Fibroblast of lung (primary cell): ENCODE measurements around the gene CHD2. TPM values are rescaled to one million over a fixed set of nuclear protein-coding genes. Genes with fewer than 3 reads are reported as not detected.

ENCODE experiments used
- DNase-seq, 2 donors: peaks; one replicate each; pipeline versions ENCODE4 v3.0.0 to v3.0.0-alpha.2; 2010; ENCODE audit warnings: low read depth in 2 of 2
- H2AFZ ChIP-seq: 2 replicates; pipeline ENCODE4 v1.5.1; 2012; ENCODE audit warnings: low read length, control low read depth, inconsistent platforms
- H3K27ac ChIP-seq: 2 replicates; pipeline ENCODE4 v1.5.1; 2011; ENCODE audit warnings: low read length, control low read depth; ENCODE audit not compliant: insufficient read depth
- H3K27me3 ChIP-seq: 2 replicates; pipeline ENCODE4 v1.5.1; 2011; ENCODE audit warnings: mild to moderate bottlenecking, low read length; ENCODE audit not compliant: control insufficient read depth, insufficient read depth
- H3K36me3 ChIP-seq: 2 replicates; pipeline ENCODE4 v1.5.1; 2011; ENCODE audit warnings: low read length; ENCODE audit not compliant: control insufficient read depth, insufficient read depth
- H3K4me1 ChIP-seq: 2 replicates; pipeline ENCODE4 v1.5.1; 2011; ENCODE audit warnings: low read length; ENCODE audit not compliant: control insufficient read depth, insufficient read depth; ENCODE audit errors: extremely low read depth
- H3K4me2 ChIP-seq: 2 replicates; pipeline ENCODE4 v1.5.1; 2011; ENCODE audit warnings: low read length, control low read depth; ENCODE audit not compliant: insufficient read depth; ENCODE audit errors: extremely low read depth
- H3K4me3 ChIP-seq, 4 experiments: fragments of 200-600 bp in 1 of 4; sonication (generic) in 1 of 4; replicated peaks in 1 of 4; 2 replicates each; pipeline ENCODE4 v1.5.1; 2011 to 2016; ENCODE audit warnings: low read length in 4 of 4, low read depth in 3 of 4, mild to moderate bottlenecking in 3 of 4, control low read depth in 2 of 4, inconsistent platforms in 1 of 4, mixed read lengths in 1 of 4; ENCODE audit not compliant: insufficient read depth in 1 of 4; ENCODE audit errors: control extremely low read depth in 1 of 4
- H3K79me2 ChIP-seq: 2 replicates; pipeline ENCODE4 v1.5.1; 2012; ENCODE audit warnings: mild to moderate bottlenecking, low read length, inconsistent platforms; ENCODE audit not compliant: control insufficient read depth, insufficient read depth
- H3K9ac ChIP-seq: 2 replicates; pipeline ENCODE4 v1.5.1; 2011; ENCODE audit warnings: mild to moderate bottlenecking, low read length, control low read depth; ENCODE audit not compliant: insufficient read depth
- H3K9me3 ChIP-seq: 2 replicates; pipeline ENCODE4 v1.5.1; 2012; ENCODE audit warnings: low read depth, low read length; ENCODE audit not compliant: control insufficient read depth, insufficient read depth
- H4K20me1 ChIP-seq: 2 replicates; pipeline ENCODE4 v1.5.1; 2011; ENCODE audit warnings: low read length; ENCODE audit not compliant: control insufficient read depth, insufficient read depth; ENCODE audit errors: extremely low read depth
- CTCF ChIP-seq, 2 donors: IDR thresholded peaks in 1 of 2; conservative IDR thresholded peaks in 1 of 2; 1 replicate in 1 of 2; 2 replicates in 1 of 2; pipeline ENCODE4 v1.5.1; 2011 to 2012; ENCODE audit warnings: low read length in 2 of 2, control low read depth in 1 of 2, inconsistent platforms in 1 of 2, low read depth in 1 of 2, mild to moderate bottlenecking in 1 of 2
- EZH2 ChIP-seq: IDR thresholded peaks from 2 replicates; pipeline ENCODE4 v1.5.1; 2012; ENCODE audit warnings: low read length, control low read depth, mild to moderate bottlenecking; ENCODE audit errors: missing control alignments
- polyA plus RNA-seq, 2 donors: library from polyadenylated mRNA; depleted of rRNA in 1 of 2; stranded (reverse) in 1 of 2; unstranded in 1 of 2; fragments of >200 nt; gene quantifications; 2 replicates each; pipeline ENCODE4 v1.2.1, GENCODE V29; 2011 to 2012; ENCODE audit warnings: missing spikeins in 1 of 2
- total RNA-seq: library from RNA; depleted of rRNA; stranded (reverse); fragments of >200 nt; gene quantifications from 2 replicates; pipeline ENCODE4 v1.2.1, GENCODE V29; 2014

Gene CHD2
- total and polyA plus RNA-seq, 2 donors (not counting 1 experiment from before 2014, with no cell fraction given) = 36.5 to 92.5 TPM

- Histone ChIP-seq H3K9me3 (no peaks in the 10 kb centered on the region), H3K36me3 (peaks cover 23% of the 10 kb centered on the region), H3K4me2 (no peak overlapping the region), H3K79me2 (peaks cover 34% of the 10 kb centered on the region), H3K9ac (no peak overlapping the region), H3K27me3 (no peaks in the 10 kb centered on the region), H3K27ac (no peak overlapping the region), H3K4me1 (no peaks in the 10 kb centered on the region), H4K20me1 (no peaks in the 10 kb centered on the region), H2AFZ (no peak overlapping the region), H3K4me3 (no peak overlapping the region)
- DNase-seq = no peak
- TF ChIP-seq CTCF (conservative IDR thresholded peaks at IDR 0.05 in 1 of 2, IDR thresholded peaks at IDR 0.05 in 1 of 2; ENCODE audit: low read depth in 1 of 2, low read length in 2 of 2) (no peak), EZH2 (no peak)
Measured at GRCh38 chr15:92936138-92936537, 36.0 kb downstream of the CHD2 start.

- H3K4me3 ChIP-seq = no peak overlapping the region
- peaks cover 23% of the 10 kb centered on the region for H3K36me3 ChIP-seq
- H3K4me1 ChIP-seq = no peaks in the 10 kb centered on the region
- no peak overlapping the region for H3K4me2 ChIP-seq
- H4K20me1 ChIP-seq = no peaks in the 10 kb centered on the region
- no peak overlapping the region for H2AFZ ChIP-seq
- H3K27ac ChIP-seq = no peak overlapping the region
- peaks cover 31% of the 10 kb centered on the region for H3K79me2 ChIP-seq
- no peak for TF ChIP-seq EZH2
- no peak for TF ChIP-seq CTCF (conservative IDR thresholded peaks at IDR 0.05 in 1 of 2, IDR thresholded peaks at IDR 0.05 in 1 of 2; ENCODE audit: low read depth in 1 of 2, low read length in 2 of 2)
- no peaks in the 10 kb centered on the region for H3K9me3 ChIP-seq
- no peak for DNase-seq
- H3K27me3 ChIP-seq = no peaks in the 10 kb centered on the region
- no peak overlapping the region for H3K9ac ChIP-seq
Measured at GRCh38 chr15:92936693-92937092, 36.6 kb downstream of the CHD2 start.

- H3K9me3 ChIP-seq = no peaks in the 10 kb centered on the region
- no peak overlapping the region for H3K4me3 ChIP-seq
- H3K4me2 ChIP-seq = no peak overlapping the region
- H3K27ac ChIP-seq = no peak overlapping the region
- DNase-seq = no peak
- H3K27me3 ChIP-seq = no peaks in the 10 kb centered on the region
- H2AFZ ChIP-seq = no peak overlapping the region
- no peak overlapping the region for H3K9ac ChIP-seq
- H4K20me1 ChIP-seq = no peaks in the 10 kb centered on the region
- peaks cover 26% of the 10 kb centered on the region for H3K36me3 ChIP-seq
- H3K4me1 ChIP-seq = no peaks in the 10 kb centered on the region
- TF ChIP-seq CTCF (conservative IDR thresholded peaks at IDR 0.05 in 1 of 2, IDR thresholded peaks at IDR 0.05 in 1 of 2; ENCODE audit: low read depth in 1 of 2, low read length in 2 of 2) (no peak), EZH2 (no peak)
- peaks cover 31% of the 10 kb centered on the region for H3K79me2 ChIP-seq
Measured at GRCh38 chr15:92937901-92938300, 37.8 kb downstream of the CHD2 start.
